NCI-H1092 (cell line): ENCODE data around the gene SLC66A1.
"Not testable (repeated sequence)": the region's sequence is repeated elsewhere in the genome, so short reads cannot be mapped to it uniquely, and the experiment has no call there.

Source experiments
- DNase-seq: peaks from one replicate; lab custom pipeline; 2025; lab: John Stamatoyannopoulos, UW

The SLC66A1 gene

DNA sequence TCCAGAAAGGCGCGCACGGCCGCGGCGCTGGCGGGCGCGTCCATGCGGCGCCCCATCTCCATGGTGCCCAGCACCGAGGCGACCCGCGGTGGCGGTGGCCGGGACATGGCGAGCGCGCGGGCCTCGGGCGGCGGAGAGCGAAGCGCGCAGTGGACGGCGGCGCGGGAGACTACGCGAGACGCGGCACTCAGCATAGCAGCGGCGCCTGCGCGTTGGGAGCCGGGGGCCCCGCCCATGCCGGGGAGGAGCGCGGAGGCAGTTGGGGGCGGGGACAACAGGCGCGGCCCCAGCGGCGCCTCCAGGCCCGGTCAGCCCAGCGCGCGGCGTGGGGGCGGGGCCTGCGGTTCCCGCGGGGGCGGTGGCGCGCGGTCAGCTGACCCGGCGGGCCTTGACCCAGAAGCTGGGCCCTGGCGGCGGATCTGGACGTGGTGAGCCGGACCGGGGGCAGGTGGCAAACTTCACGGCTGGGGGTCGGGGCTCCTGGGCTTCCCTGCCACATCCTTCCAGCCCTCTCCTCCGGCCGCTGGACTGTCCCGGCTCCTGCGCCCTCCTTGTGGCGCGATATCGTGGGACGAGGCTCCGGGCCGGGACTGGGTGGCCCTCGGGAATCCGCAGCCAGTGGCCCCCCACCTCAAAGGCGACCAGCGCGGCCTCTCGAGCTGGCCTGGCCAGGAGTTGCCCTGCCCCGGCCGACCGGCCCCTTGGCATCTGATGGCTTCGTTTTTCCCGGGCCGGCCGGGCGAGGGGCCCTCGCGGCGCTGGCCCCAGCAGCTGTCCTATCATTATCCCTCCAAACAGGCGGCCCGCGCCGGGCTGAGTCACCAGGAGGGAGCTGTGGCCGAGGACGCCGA lies at the start of gene SLC66A1, which contains the start of gene AKR7A2:
Gene SLC66A1 (plus strand): TSS at position 396 of the 851 bp plus-strand sequence. CDS start 5,352 bp downstream, outside the sequence.
Gene AKR7A2 (minus strand): TSS at position 214 of the 851 bp plus-strand sequence. CDS start 20 bp downstream, at position 194.
- DNase-seq: peak; percentile 91

DNA sequence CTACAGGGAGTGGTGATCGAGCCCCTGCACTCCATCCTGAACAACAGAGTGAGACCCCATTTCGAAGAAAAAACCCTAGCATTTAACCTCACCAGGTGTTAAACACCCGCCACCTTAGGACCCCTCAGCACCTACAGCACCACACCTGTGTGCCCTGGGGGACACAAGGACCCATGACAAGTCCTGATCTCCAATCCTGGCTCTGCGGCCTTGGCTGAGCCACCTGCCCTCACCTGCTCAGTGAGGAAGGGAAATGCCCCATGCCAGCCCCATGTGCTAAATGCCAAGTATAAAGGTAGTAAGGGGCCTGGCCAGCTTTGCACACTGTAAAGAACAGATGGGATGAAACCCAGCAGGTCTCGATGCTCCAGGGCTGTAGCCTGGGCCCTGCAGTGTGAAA lies 49.4 kb upstream of the SLC66A1 start:
- DNase-seq: no peak

- no peak for DNase-seq
Measured at GRCh38 chr1:19268445-19268844, 43.7 kb upstream of the SLC66A1 start.

- not testable (repeated sequence) for DNase-seq
Measured at GRCh38 chr1:19269427-19270342, 42.4 kb upstream of the SLC66A1 start.

GRCh38 chr1:19270343-19270730 lies 41.8 kb upstream of the SLC66A1 start:
- not testable (repeated sequence) for DNase-seq

- no peak for DNase-seq
Measured at GRCh38 chr1:19272064-19272463, 40.1 kb upstream of the SLC66A1 start.

DNA sequence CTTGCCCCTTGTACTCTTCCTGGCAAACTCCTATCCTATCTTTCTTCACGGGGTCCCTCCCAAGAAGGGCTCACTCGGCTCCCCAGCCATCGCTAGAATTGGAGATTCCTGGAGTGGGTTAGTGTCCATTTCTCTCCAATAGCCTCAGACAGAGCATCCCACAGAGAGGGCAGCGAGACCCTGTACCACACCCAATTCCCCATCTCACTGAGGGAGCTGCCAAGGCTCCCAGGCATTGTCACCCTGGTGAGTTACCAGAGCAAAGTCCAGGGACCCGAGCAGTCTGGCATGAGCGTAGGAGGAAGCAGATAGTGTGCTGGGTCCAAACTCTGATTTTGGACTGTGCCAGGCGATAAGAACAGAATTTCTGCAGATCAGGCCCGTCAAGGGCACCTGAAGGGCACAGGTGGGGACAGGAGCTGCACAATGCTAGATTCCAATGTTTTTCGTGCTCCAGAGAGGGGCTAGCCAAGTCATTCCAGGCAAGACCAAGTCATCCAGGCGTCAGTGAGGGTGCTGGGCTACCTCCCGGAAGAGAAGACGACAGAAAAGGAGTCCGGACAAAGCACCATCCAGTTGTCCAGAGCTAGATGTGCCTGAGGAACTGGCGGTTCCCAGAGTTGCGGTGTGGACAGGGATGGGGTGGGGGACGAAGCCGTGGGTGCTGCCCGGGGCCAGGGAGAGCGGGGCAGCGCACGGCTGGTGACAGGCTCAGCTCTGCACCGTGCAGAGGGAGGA lies 38.9 kb upstream of the SLC66A1 start:
- no peak for DNase-seq

GRCh38 chr1:19273844-19274531 lies 38.1 kb upstream of the SLC66A1 start:
- not testable (repeated sequence) for DNase-seq

- no peak for DNase-seq
Measured at GRCh38 chr1:19274636-19275035, 37.5 kb upstream of the SLC66A1 start.

DNA sequence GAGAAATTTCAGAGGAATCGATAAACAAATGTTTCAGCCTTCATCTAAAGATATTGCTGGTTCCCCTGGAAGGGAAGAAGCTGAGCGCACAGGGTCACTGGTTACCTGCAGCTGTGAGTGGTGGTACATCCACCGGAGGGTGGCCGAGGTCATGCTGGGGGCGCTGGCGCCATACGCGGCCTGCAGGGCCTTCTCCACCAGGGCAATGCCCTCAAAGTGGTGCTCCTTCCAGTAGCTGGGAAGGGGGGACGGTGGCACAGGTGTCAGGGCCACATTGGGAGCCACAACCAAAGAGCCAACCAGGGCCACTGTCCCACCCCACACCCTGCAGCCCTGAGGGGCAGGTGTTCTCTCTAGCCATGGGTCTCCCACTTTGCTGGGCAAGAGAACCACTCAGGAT lies 28.2 kb upstream of the SLC66A1 start:
- DNase-seq: no peak

DNA sequence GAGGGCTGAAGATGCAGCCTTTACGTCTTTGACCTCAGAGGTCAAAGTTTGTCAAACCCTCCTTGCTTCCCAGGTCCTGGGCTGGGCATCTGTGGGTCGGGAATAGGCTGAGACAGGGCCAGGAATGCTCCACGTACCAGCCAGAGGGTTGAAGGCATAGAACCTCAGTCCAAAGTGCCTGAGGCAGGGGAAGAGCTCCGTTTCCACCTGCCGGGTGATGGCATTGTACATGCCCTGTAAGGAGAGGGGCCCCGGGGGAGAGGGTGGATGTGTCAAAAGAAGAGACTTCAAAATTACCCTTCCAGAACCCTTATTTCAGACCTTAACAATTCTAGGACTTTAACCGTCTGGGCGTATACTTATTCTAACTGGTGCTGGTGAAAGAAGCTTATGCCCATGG lies 27.2 kb upstream of the SLC66A1 start:
- no peak for DNase-seq

DNA sequence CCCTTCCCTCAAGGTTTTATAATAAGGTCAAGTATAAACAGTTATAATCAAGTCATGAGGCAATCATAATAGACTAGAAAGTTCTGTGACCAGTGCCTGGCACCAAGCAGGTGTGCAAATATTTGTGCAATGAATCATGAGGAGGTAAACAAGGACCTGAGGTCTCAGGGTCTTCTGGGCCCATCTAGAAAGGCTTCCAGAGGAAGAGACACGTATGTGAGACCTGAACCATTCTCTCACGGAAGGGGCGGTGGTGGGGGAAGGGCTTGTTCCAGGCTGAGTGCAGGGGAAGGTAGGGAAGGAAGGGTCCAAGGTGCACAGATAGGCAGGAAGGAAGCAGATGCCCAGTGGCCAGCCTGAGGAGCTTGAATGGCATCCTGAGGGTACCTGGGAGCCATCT lies 26.8 kb upstream of the SLC66A1 start:
- not testable (repeated sequence) for DNase-seq

DNA sequence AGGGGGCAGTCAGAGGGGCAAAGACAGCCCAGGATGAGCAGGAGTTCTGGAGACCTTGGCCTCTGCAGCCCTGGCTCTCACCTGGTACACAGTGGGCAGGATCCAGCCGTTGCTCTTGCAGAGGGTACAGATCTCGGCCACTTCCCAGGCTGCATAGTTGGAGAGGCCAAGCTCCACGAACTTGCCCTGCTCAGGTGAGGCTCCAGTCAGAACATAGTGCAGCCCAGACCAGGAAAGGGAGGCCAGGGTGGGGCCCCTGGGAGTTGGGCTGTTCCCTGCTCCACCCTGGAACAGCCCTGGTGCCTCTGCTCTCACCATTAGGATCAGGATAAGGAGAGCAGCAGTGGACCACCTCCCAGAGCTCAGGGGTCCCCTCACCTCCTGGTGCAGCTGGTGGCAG lies 26.3 kb upstream of the SLC66A1 start:
- DNase-seq: not testable (repeated sequence)

GRCh38 chr1:19287436-19288185 lies 24.5 kb upstream of the SLC66A1 start:
- DNase-seq: no peak

DNA sequence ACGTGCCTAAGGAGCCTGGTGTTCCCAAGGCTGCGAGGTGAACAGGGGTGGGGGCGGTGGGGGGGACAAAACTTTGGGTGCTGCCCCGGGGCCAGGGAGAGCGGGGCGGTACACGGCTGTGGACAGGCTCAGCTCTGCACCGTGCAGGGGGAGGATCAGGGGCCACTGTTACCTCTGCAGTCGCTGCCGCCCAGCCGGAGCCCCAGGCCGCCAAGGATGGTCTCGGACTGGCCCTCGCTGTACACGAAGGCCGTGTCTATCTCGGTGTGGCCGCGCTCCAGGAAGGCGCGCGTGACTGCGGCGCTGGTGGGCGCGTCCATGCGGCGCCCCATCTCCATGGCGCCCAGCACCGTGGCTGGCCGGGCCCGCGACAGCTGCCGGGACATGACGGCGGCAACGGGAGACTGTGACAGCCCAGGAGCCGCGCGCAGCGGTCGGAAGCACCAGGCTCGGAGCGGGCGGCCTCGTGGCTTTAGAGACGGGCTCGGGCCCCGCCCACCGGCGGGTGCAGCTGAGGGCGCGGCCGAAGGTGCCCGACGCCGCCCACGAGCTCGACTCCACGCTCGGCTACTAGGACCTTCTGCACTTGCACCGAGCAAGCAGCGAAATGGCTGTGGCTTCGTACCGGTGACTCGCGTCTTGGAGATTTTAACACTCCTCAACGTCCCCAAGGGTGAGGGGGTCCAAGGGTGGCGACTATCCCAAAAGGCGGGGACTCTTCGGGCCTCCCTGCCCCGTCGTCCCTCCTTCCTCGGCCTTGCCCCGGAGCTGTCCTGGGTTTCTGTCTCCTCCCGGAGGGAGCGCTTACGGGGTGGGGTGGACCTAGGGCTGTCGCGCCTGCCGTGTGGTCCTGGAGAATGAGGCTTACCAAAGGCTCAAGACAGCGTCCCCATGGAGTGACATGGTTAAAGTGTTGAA lies 23.5 kb upstream of the SLC66A1 start, which contains the start of gene AKR7A3:
Gene AKR7A3 (minus strand): TSS at position 447 of the 918 bp plus-strand sequence. CDS start 61 bp downstream, at position 386.
- DNase-seq: not testable (repeated sequence)

DNA sequence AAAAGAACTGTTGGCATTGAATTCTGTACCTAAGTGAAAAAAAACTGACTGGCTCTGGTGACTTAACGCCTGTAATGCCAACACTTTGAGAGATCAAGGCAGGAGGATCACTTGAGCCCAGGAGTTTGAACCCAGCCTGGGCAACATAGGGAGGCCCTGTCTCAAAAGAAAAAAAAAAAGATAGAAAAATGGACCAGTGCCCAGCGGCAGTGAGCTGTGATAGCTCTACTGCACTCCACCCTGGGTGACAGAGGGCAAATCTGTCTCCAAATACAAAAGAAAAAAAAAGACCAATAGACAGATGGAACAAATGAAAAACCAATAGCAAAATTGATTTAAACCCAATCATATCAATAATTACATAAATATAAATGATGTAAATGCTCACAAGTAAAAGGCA lies 22.9 kb upstream of the SLC66A1 start:
- DNase-seq: no peak

DNA sequence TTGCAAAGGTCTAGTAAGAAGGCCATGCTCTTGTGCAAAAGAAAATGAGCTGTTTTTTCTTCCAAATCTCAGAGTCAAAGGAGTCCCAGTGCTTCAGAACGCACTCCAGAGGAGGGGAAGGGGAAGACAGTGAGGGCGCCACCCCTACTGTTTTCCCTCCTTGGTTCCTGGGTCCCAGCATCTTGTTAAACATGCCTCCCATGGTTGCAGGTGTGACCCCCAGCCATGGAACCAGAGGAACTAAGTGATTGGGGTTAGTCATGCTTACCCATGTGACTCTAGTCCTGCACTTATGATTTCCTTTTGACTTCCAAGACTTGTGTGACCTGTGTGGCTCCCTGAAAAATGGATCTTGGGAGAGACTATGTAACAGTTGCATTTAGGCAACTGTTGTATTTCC lies 17.5 kb upstream of the SLC66A1 start:
- DNase-seq: no peak

DNA sequence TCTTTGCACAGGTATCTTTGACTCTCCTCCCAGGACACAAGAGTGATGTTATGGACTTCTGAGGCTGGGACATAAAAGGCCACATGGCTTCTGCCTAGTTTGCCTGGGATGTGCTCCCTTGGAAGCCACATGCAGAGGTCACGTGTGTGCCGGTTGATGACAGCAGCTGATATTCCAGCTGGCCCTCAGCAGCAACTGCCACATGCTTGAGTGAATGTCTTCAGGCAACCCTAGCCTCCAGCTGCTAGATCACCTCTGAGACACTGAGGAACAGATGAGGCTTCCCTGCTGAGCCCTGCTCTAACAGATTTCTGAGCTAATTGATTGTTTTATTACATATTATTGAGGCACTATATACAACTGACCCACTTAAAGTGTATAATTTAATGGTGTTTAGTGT lies 11.9 kb upstream of the SLC66A1 start:
- no peak for DNase-seq

DNA sequence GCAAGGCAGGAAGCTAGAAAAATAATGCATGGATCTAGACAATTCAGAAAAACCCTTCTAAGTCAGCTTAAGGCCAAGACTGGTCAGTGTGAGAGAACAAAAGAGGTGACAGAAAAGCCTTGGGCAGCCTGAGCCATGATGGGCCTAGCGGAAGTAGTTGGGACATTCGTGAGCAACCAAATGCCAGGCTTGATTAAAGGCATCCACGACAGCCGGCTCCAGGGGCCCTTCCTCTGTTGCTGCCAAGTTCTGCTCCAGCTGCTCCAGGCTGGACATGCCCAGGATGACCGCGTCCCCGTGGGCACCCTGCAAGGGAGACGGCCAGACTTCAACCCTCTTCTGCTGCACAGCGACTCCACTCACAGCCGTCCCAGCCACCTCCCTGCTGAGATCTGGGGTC lies 8.0 kb upstream of the SLC66A1 start:
- not testable (repeated sequence) for DNase-seq
